Tibial nerve (tissue), 4 donors: ENCODE results near the gene ATP6V1G3. TPM values are rescaled to one million over a fixed set of nuclear protein-coding genes. Genes with fewer than 3 reads are reported as not detected.

Experiments used
- DNase-seq, 2 donors: peaks; one replicate each; pipeline ENCODE4 v3.0.0-alpha.2; 2019; ENCODE audit warnings: low spot score in 2 of 2
- H3K27ac ChIP-seq, 4 donors: fragments of 200-600 bp; sonication (generic) in 3 of 4; one replicate each; pipeline ENCODE4 v1.5.1; 2017 to 2019; ENCODE audit warnings: mild to moderate bottlenecking in 1 of 4
- H3K27me3 ChIP-seq, 2 donors: fragments of 200-600 bp; sonication (generic) in 1 of 2; one replicate each; pipeline versions ENCODE4 v1.5.1 to v1.6.0; 2017 to 2019
- H3K36me3 ChIP-seq, 3 donors: fragments of 200-600 bp; sonication (generic); one replicate each; pipeline ENCODE4 v1.5.1; 2018 to 2019
- H3K4me1 ChIP-seq, 4 donors: fragments of 200-600 bp; sonication (generic) in 3 of 4; one replicate each; pipeline ENCODE4 v1.5.1; 2017 to 2019
- H3K4me3 ChIP-seq, 4 donors: fragments of 200-600 bp; sonication (generic) in 3 of 4; one replicate each; pipeline ENCODE4 v1.5.1; 2017 to 2019; ENCODE audit warnings: mild to moderate bottlenecking in 1 of 4, moderate library complexity in 1 of 4
- H3K9me3 ChIP-seq, 4 donors: fragments of 200-600 bp; sonication (generic) in 3 of 4; one replicate each; pipeline ENCODE4 v1.5.1; 2017 to 2019
- EP300 ChIP-seq, 2 donors: sonication (generic); formaldehyde crosslinking; IDR thresholded peaks; one replicate each; pipeline ENCODE4 v1.6.1; 2017; ENCODE audit warnings: antibody characterized with exemption in 2 of 2, mild to moderate bottlenecking in 1 of 2
- POLR2A ChIP-seq, 2 donors: fragments of 450-650 bp; IDR thresholded peaks; one replicate each; pipeline ENCODE4 v1.6.1; 2017; ENCODE audit warnings: antibody characterized with exemption in 2 of 2, mild to moderate bottlenecking in 2 of 2, moderate library complexity in 2 of 2
- WGBS, 2 donors: methylation state at CpG; one replicate each; pipeline ENCODE4 v1.1.5; 2018; 5-methylcytosine and 5-hydroxymethylcytosine counted together
- total RNA-seq, 4 donors: library from RNA; depleted of rRNA; stranded (reverse); fragments of >200 nt; gene quantifications; one replicate each; pipeline ENCODE4 v1.1.0, GENCODE V29; 2016
- TF ChIP-seq, protein P1 (sequence below), 5 experiments: fragments of 200-600 bp in 3 of 5; fragments of 450-650 bp in 2 of 5; sonication (generic) in 3 of 5; IDR thresholded peaks; one replicate each; pipeline ENCODE4 v1.5.1; 2016 to 2019; ENCODE audit warnings: antibody characterized with exemption in 5 of 5, mild to moderate bottlenecking in 3 of 5, moderate library complexity in 2 of 5

The ATP6V1G3 gene
- total RNA-seq, 4 donors from 2014 or later, result not detected

- Histone ChIP-seq H3K4me1 (no peaks in the 10 kb centered on the region), H3K9me3 (no peaks in the 10 kb centered on the region), H3K27ac (no peak overlapping the region), H3K4me3 (no peak overlapping the region), H3K36me3 (no peaks in the 10 kb centered on the region), H3K27me3 (no peaks in the 10 kb centered on the region)
- DNase-seq, result no peak
- TF ChIP-seq, protein P1, sequence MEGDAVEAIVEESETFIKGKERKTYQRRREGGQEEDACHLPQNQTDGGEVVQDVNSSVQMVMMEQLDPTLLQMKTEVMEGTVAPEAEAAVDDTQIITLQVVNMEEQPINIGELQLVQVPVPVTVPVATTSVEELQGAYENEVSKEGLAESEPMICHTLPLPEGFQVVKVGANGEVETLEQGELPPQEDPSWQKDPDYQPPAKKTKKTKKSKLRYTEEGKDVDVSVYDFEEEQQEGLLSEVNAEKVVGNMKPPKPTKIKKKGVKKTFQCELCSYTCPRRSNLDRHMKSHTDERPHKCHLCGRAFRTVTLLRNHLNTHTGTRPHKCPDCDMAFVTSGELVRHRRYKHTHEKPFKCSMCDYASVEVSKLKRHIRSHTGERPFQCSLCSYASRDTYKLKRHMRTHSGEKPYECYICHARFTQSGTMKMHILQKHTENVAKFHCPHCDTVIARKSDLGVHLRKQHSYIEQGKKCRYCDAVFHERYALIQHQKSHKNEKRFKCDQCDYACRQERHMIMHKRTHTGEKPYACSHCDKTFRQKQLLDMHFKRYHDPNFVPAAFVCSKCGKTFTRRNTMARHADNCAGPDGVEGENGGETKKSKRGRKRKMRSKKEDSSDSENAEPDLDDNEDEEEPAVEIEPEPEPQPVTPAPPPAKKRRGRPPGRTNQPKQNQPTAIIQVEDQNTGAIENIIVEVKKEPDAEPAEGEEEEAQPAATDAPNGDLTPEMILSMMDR (IDR thresholded peaks at IDR 0.05), result no peak
- no peak for TF ChIP-seq EP300 (IDR thresholded peaks at IDR 0.05)
- no peak for TF ChIP-seq POLR2A (IDR thresholded peaks at IDR 0.05)
- WGBS, 2 donors, result 78 to 89% methylated on average over 2 of the region's 2 CpGs
Observed at GRCh38 chr1:198552668-198553416, 12.4 kb upstream of the ATP6V1G3 start.

GRCh38 chr1:198550941-198551524 lies 10.6 kb upstream of the ATP6V1G3 start:
- 82 to 87% methylated on average over 4 of the region's 4 CpGs for WGBS, 2 donors
- Histone ChIP-seq H3K27ac (no peak overlapping the region), H3K4me1 (no peaks in the 10 kb centered on the region), H3K9me3 (no peaks in the 10 kb centered on the region), H3K27me3 (no peaks in the 10 kb centered on the region), H3K4me3 (no peak overlapping the region), H3K36me3 (no peaks in the 10 kb centered on the region)
- no peak for DNase-seq
- TF ChIP-seq POLR2A (IDR thresholded peaks at IDR 0.05), result no peak
- TF ChIP-seq, protein P1 (IDR thresholded peaks at IDR 0.05), result no peak

DNA sequence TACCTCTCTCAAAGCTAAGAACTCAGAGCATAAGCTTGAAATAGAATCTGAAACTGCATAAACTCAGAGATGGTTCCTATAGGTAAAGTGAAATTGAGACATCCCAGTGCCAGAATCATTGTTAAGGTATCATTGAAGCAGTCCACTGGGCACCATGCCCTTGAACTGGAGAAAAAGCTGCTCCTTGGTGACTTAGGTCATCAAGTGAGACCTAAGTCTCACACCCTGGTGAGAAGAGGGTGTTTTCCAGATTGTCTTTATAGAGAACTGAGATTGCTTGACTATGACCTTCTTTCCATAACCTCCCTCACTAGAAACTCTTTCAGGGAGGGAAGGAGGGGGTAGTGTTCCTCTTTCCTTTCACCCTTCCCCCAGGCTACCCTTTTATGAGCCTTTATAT lies 9.4 kb upstream of the ATP6V1G3 start:
- no peak for DNase-seq

GRCh38 chr1:198548890-198549289 lies 8.4 kb upstream of the ATP6V1G3 start:
- Histone ChIP-seq H3K27me3 (no peaks in the 10 kb centered on the region), H3K4me1 (no peaks in the 10 kb centered on the region), H3K27ac (no peak overlapping the region), H3K36me3 (no peaks in the 10 kb centered on the region), H3K4me3 (no peak overlapping the region), H3K9me3 (no peaks in the 10 kb centered on the region)
- no peak for DNase-seq
- TF ChIP-seq, protein P1 (IDR thresholded peaks at IDR 0.05), result no peak
- no peak for TF ChIP-seq POLR2A (IDR thresholded peaks at IDR 0.05)

More for the DNA sequence above, 9.4 kb upstream of the ATP6V1G3 start:
- H3K9me3 ChIP-seq, result no peaks in the 10 kb centered on the region
- H3K36me3 ChIP-seq, result no peaks in the 10 kb centered on the region
- H3K27me3 ChIP-seq, result no peaks in the 10 kb centered on the region
- TF ChIP-seq, protein P1 (IDR thresholded peaks at IDR 0.05), result no peak
- TF ChIP-seq POLR2A (IDR thresholded peaks at IDR 0.05) (no peak), EP300 (IDR thresholded peaks at IDR 0.05) (no peak)
- no peaks in the 10 kb centered on the region for H3K4me1 ChIP-seq
- H3K27ac ChIP-seq, result no peak overlapping the region
- no peak overlapping the region for H3K4me3 ChIP-seq

DNA sequence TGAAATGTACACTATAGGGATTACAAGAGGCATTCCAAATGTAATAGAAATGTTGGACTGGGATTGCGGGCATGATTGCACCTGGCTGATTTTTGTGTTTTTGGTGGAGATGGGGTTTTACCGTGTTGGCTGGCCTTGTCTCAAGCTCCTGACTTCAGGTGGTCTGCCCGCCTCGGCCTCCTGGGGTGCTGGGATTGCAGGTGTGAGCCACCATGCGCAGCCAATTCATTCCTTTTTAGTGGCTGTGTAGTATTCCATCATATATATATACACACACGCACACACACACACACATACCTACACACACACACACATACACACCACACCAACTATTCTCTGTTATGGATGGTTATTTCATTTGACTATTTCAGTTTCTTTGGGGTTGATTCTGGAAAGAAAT lies 4.7 kb upstream of the ATP6V1G3 start:
- H3K4me1 ChIP-seq, result no peaks in the 10 kb centered on the region
- no peak overlapping the region for H3K27ac ChIP-seq
- DNase-seq, result no peak
- no peak overlapping the region for H3K4me3 ChIP-seq
- no peaks in the 10 kb centered on the region for H3K9me3 ChIP-seq
- TF ChIP-seq POLR2A (IDR thresholded peaks at IDR 0.05), result no peak
- TF ChIP-seq EP300 (IDR thresholded peaks at IDR 0.05), result no peak
- TF ChIP-seq, protein P1 (IDR thresholded peaks at IDR 0.05), result no peak
- WGBS, 2 donors, result 96% methylated on average over 6 of the region's 6 CpGs
- no peaks in the 10 kb centered on the region for H3K36me3 ChIP-seq
- H3K27me3 ChIP-seq, result no peaks in the 10 kb centered on the region
